ENCODE measurements around the gene USP37. TPM values are rescaled to one million over a fixed set of nuclear protein-coding genes. Genes with fewer than 3 reads are reported as not detected.

The USP37 gene
- polyA plus RNA-seq, 1 of the 3 experiments (the other 2 are of a cell fraction), result 0.95 TPM

GRCh38 chr2:218607436-218608115 lies 39.4 kb upstream of the USP37 start, which contains the start of gene PLCD4:
TSS of gene PLCD4 (plus strand) at chr2:218607899. CDS start at chr2:218615740, 7,841 bp downstream.
- Histone ChIP-seq H3K4me1 (ENCODE audit: control insufficient read depth in 1 of 2, insufficient read depth in 2 of 2, low read depth in 1 of 2, low read length in 1 of 2) (peaks cover 10 to 25% of the 10 kb centered on the region in 2 experiments), H3K9me2 (no peaks in the 10 kb centered on the region), H3K27ac (ENCODE audit: low read depth in 2 of 2, low read length in 1 of 2) (peak within 1 kb of the TSS; percentile 62 to 99), H3K9ac (peak within 1 kb of the TSS; percentile 54), H3K27me3 (ENCODE audit: insufficient read depth) (no peaks in the 10 kb centered on the region), H3K4me3 (ENCODE audit: low read depth in 2 of 2, low read length in 1 of 2) (peak within 1 kb of the TSS; percentile 50 to 56), H3K36me3 (replicated peaks in 1 of 2; ENCODE audit: control insufficient read depth in 1 of 2, insufficient read depth in 2 of 2, low read length in 1 of 2) (no peaks in the 10 kb centered on the region), H3K79me2 (ENCODE audit: insufficient read depth) (no peaks in the 10 kb centered on the region), H3K4me2 (peak within 1 kb of the TSS; percentile 82), H2AFZ (ENCODE audit: low read depth) (peak within 1 kb of the TSS; percentile 75), H3F3A (replicated peaks; ENCODE audit: insufficient read depth) (peaks cover 5% of the 10 kb centered on the region), H3K9me3 (no peaks in the 10 kb centered on the region), H4K20me1 (ENCODE audit: insufficient read depth) (no peaks in the 10 kb centered on the region)
- WGBS (ENCODE audit: low lambda C conversion rate), result 6% methylated on average over 8 of the region's 8 CpGs
- DNase-seq, result peak; percentile 79
- POLR2A ChIA-PET, result interaction anchor here (0.8 to 2.4 kb wide), 20 partner anchors 9 to 390 kb away, joined by 3 to 15 read pairs (median 5); partner anchors contain the start of genes BCS1L, RNF25, STK36 and USP37
- CTCF ChIA-PET, result interaction anchor here (0.7 to 2.5 kb wide), 10 partner anchors 9 to 306 kb away, joined by 3 to 12 read pairs (median 3); no protein-coding TSS in a partner anchor
- TF ChIP-seq IRF3 (IDR thresholded peaks at IDR 0.05; ENCODE audit: low read depth, low read length), result no peak
- TF ChIP-seq CTCF (IDR thresholded peaks at IDR 0.05), result peak; percentile 19; the same call in 1 of the 2 replicates
- TF ChIP-seq RFX5 (IDR thresholded peaks at IDR 0.05; ENCODE audit: low read length), result 0 out of 2 replicates have a peak, but pooled peaks have one; percentile 8
- no peak for TF ChIP-seq REST (IDR thresholded peaks at IDR 0.05; ENCODE audit: low read depth, low read length)
- no peak for TF ChIP-seq FOSL2 (IDR thresholded peaks at IDR 0.05; ENCODE audit: borderline replicate concordance, low read depth)
- TF ChIP-seq USF1 (IDR thresholded peaks at IDR 0.05; ENCODE audit: borderline replicate concordance, low read depth), result no peak
- TF ChIP-seq EP300 (IDR thresholded peaks at IDR 0.05; ENCODE audit: borderline replicate concordance in 1 of 2, low read depth in 1 of 2, low read length in 1 of 2), result peak in 1 of 2 experiments; percentile 21; a peak in 2 of 4 replicates
- no peak for TF ChIP-seq SMC3 (IDR thresholded peaks at IDR 0.05; ENCODE audit: low read depth, low read length)
- TF ChIP-seq RAD21 (IDR thresholded peaks at IDR 0.05; ENCODE audit: low read length), result peak; percentile 14; the same call in 1 of the 2 replicates
- TF ChIP-seq ZBTB33 (IDR thresholded peaks at IDR 0.05; ENCODE audit: borderline replicate concordance, low read depth), result no peak
- TF ChIP-seq ELF1 (IDR thresholded peaks at IDR 0.05), result no peak
- TF ChIP-seq RCOR1 (IDR thresholded peaks at IDR 0.05; ENCODE audit: low read length), result 0 out of 2 replicates have a peak, but pooled peaks have one; percentile 28
- TF ChIP-seq EZH2phosphoT487 (IDR thresholded peaks at IDR 0.05; ENCODE audit: borderline replicate concordance, low read depth), result no peak
- TF ChIP-seq PBX3 (IDR thresholded peaks at IDR 0.05), result no peak
- TF ChIP-seq GABPA (IDR thresholded peaks at IDR 0.05; ENCODE audit: low read depth), result no peak
- TF ChIP-seq FOXJ3 (CRISPR knock-in tag; IDR thresholded peaks at IDR 0.05), result peak; percentile 38; the same call in 1 of the 2 replicates
- TF ChIP-seq NFIC (IDR thresholded peaks at IDR 0.05; ENCODE audit: borderline replicate concordance), result peak; percentile 23; the same call in 1 of the 2 replicates
- peak; percentile 69; the same call in 1 of the 2 replicates for TF ChIP-seq MAX (IDR thresholded peaks at IDR 0.05; ENCODE audit: low read depth)
- TF ChIP-seq CHD2 (IDR thresholded peaks at IDR 0.05; ENCODE audit: low read length, partially characterized antibody), result no peak
- TF ChIP-seq MEF2A (IDR thresholded peaks at IDR 0.05; ENCODE audit: borderline replicate concordance, low read depth), result no peak
